K562 (cell line): ENCODE data around the gene RPTOR. TPM values are rescaled to one million over a fixed set of nuclear protein-coding genes. Genes with fewer than 3 reads are reported as not detected.

Source experiments
- ARID1B ChIP-seq: fragments of 450-650 bp; IDR thresholded peaks from 2 replicates; pipeline ENCODE4 v1.6.1; 2016; ENCODE audit warnings: antibody characterized with exemption, mild to moderate bottlenecking, inconsistent platforms
- BRCA1 ChIP-seq, 2 experiments: fragments of 450-650 bp in 1 of 2; sonication (generic) in 1 of 2; formaldehyde crosslinking in 1 of 2; IDR thresholded peaks; 2 replicates each; pipeline versions ENCODE4 v1.5.0 to v1.6.1; 2017 to 2020; ENCODE audit warnings: mild to moderate bottlenecking in 1 of 2, missing genetic modification reagents in 1 of 2
- CBX8 ChIP-seq: fragments of 200-600 bp; sonication (generic); IDR thresholded peaks from 2 replicates; pipeline ENCODE4 v1.6.1; 2012; ENCODE audit warnings: borderline replicate concordance, mixed run types, low read depth, mild to moderate bottlenecking, moderate library complexity, mixed read lengths, low read length, control low read depth, inconsistent platforms; ENCODE audit not compliant: poor library complexity, severe bottlenecking; ENCODE audit errors: extremely low read depth
- CREBBP ChIP-seq: IDR thresholded peaks from one replicate; pipeline ENCODE4 v1.6.1; 2012; ENCODE audit warnings: low read depth, mild to moderate bottlenecking, control low read depth, inconsistent platforms, low read length
- ELF1 ChIP-seq: fragments of 200-800 bp; sonication (Bioruptor generic); IDR thresholded peaks from 2 replicates; pipeline ENCODE4 v1.6.1; 2016; ENCODE audit warnings: missing genetic modification characterization, missing compliant biosample characterization
- HINFP ChIP-seq: fragments of 450-650 bp; conservative IDR thresholded peaks from 2 replicates; pipeline ENCODE4 v1.6.1; 2016; ENCODE audit warnings: missing genetic modification characterization, low read depth, mild to moderate bottlenecking, control low read depth, missing compliant biosample characterization
- HMBOX1 ChIP-seq: sonication (generic); IDR thresholded peaks from 2 replicates; pipeline ENCODE4 v1.6.1; 2016
- SRSF7 ChIP-seq: fragments of 200-400 bp; formaldehyde crosslinking; optimal IDR thresholded peaks from 2 replicates; pipeline ENCODE3; 2017; ENCODE audit warnings: mild to moderate bottlenecking, low read depth, low read length
- TEAD1 ChIP-seq, 2 experiments: fragments of 450-650 bp in 1 of 2; sonication (generic) in 1 of 2; formaldehyde crosslinking; IDR thresholded peaks; 2 replicates each; pipeline versions ENCODE4 v1.4.0 to v1.8.0; 2020 to 2022; ENCODE audit warnings: mild to moderate bottlenecking in 2 of 2, missing genetic modification reagents in 1 of 2
- TEAD2 ChIP-seq: fragments of 450-650 bp; IDR thresholded peaks from 2 replicates; pipeline ENCODE4 v1.6.1; 2016; ENCODE audit warnings: missing genetic modification characterization, control low read depth, missing compliant biosample characterization
- ZFP91 ChIP-seq: sonication (generic); formaldehyde crosslinking; IDR thresholded peaks from 2 replicates; pipeline ENCODE4 v1.8.0; 2022; ENCODE audit warnings: mild to moderate bottlenecking, missing genetic modification reagents
- polyA plus RNA-seq, 8 experiments: library from polyadenylated mRNA; depleted of rRNA in 4 of 8; stranded (reverse) in 5 of 8; unstranded in 3 of 8; fragments of >200 nt; fragmentation: Nextera tagmentation in 2 of 8; fragmentation: Illumina TruSeq in 1 of 8; extraction: Ambion mirVana in 2 of 8; extraction: Trizol in 1 of 8; gene quantifications; 2 replicates each; pipeline versions ENCODE4 v1.2.1 to v1.2.3, GENCODE V29; 2011 to 2014; ENCODE audit warnings: inconsistent platforms in 1 of 8, missing spikeins in 1 of 8
- total RNA-seq, 7 experiments: library from RNA; depleted of rRNA in 6 of 7; stranded (reverse); fragments of >200 nt in 6 of 7; fragmentation: Illumina TruSeq in 2 of 7; extraction: Trizol in 2 of 7; gene quantifications; 2 replicates each; pipeline versions ENCODE4 v1.2.1 to v1.2.3, GENCODE V29; 2011 to 2021; ENCODE audit warnings: low replicate concordance in 1 of 7

The RPTOR gene
- total and polyA plus RNA-seq, 9 of the 15 experiments (the other 6 are each of a cell fraction or from before 2014, with no cell fraction given) = 0.24 to 54.1 (median 10.2) TPM

- TF ChIP-seq HINFP (tag) (no peak), SRSF7 (no peak), HMBOX1 (no peak), BRCA1 (IDR thresholded peaks at IDR 0.05) (no peak), BRCA1 (CRISPR knock-in tag; IDR thresholded peaks at IDR 0.05) (no peak), TEAD2 (tag) (0 out of 2 replicates have a peak, but pooled peaks have one; percentile 39), ELF1 (tag) (no peak), CBX8 (no peak), TEAD1 (CRISPR knock-in tag; IDR thresholded peaks at IDR 0.05) (peak; percentile 73 to 86; a peak in 2 of 4 replicates), CREBBP (no peak), ZFP91 (CRISPR knock-in tag) (no peak), ARID1B (peak; percentile 28; the same call in 1 of the 2 replicates)
These were observed 467.3 kb downstream of the RPTOR start (continued) for GRCh38 chr17:81011951-81012350.
